Prostate gland (tissue), 2 donors: ENCODE results near the gene CHST15. TPM values are rescaled to one million over a fixed set of nuclear protein-coding genes. Genes with fewer than 3 reads are reported as not detected.
A peak's percentile ranks its signal among the peaks of the same experiment; 100 is the strongest.

Experiments used
- DNase-seq: peaks from one replicate; pipeline ENCODE4 v3.0.0-alpha.2; 2019; ENCODE audit warnings: low spot score
- H3K27ac ChIP-seq, 2 donors: fragments of 200-600 bp; sonication (generic); 2 replicates each; pipeline ENCODE4 v1.5.1; 2017 to 2019
- H3K27me3 ChIP-seq: fragments of 200-600 bp; sonication (generic); replicated peaks from 2 replicates; pipeline ENCODE4 v1.5.1; 2019; ENCODE audit not compliant: insufficient read depth
- H3K36me3 ChIP-seq, 2 donors: fragments of 200-600 bp; sonication (generic); 1 replicate in 1 of 2; 2 replicates in 1 of 2; pipeline versions ENCODE4 v1.5.1 to v1.8.1; 2017 to 2019
- H3K4me1 ChIP-seq: fragments of 200-600 bp; sonication (generic); replicated peaks from 2 replicates; pipeline ENCODE4 v1.5.1; 2019
- H3K4me3 ChIP-seq, 2 donors: fragments of 200-600 bp; sonication (generic); 2 replicates each; pipeline ENCODE4 v1.5.1; 2017 to 2019
- H3K9me3 ChIP-seq: fragments of 200-600 bp; sonication (generic); 2 replicates; pipeline ENCODE4 v1.5.1; 2017
- POLR2A ChIP-seq: fragments of 450-650 bp; IDR thresholded peaks from one replicate; pipeline ENCODE4 v1.6.1; 2016; ENCODE audit warnings: antibody characterized with exemption, mild to moderate bottlenecking
- POLR2AphosphoS5 ChIP-seq: sonication (generic); formaldehyde crosslinking; IDR thresholded peaks from one replicate; pipeline ENCODE4 v1.6.1; 2017; ENCODE audit warnings: antibody characterized with exemption
- WGBS: methylation state at CpG from one replicate; pipeline ENCODE4 v1.1.5; 2018; 5-methylcytosine and 5-hydroxymethylcytosine counted together
- intact Hi-C: fragments of 100-400 bp; cut with DNase I; formaldehyde crosslinking; loops from one replicate; pipeline ENCODE4 v1.14.2; 2022
- total RNA-seq, 2 donors: library from RNA; depleted of rRNA; stranded (reverse); fragments of >200 nt; gene quantifications; one replicate each; pipeline ENCODE4 v1.1.0, GENCODE V29; 2016
- TF ChIP-seq, protein P1 (sequence below), 4 experiments: fragments of 200-600 bp in 2 of 4; fragments of 450-650 bp in 2 of 4; sonication (generic) in 2 of 4; IDR thresholded peaks; 1 replicate in 3 of 4; 2 replicates in 1 of 4; pipeline ENCODE4 v1.5.1; 2016 to 2019; ENCODE audit warnings: antibody characterized with exemption in 4 of 4, mild to moderate bottlenecking in 2 of 4, moderate library complexity in 2 of 4

CHST15 gene
- total RNA-seq, 2 donors from 2014 or later: 13.9 to 26.0 TPM

GRCh38 chr10:124006526-124006925 lies 86.9 kb downstream of the CHST15 start:
- Histone ChIP-seq H3K36me3 (no peaks in the 10 kb centered on the region), H3K4me1 (no peaks in the 10 kb centered on the region), H3K27me3 (no peaks in the 10 kb centered on the region), H3K4me3 (no peak overlapping the region), H3K27ac (peak overlapping the region in 1 of 2 donors; percentile 54), H3K9me3 (no peaks in the 10 kb centered on the region)
- intact Hi-C loops: no loop called here
- DNase-seq: no peak
- WGBS: 93% methylated on average over 7 of the region's 7 CpGs
- no peak for TF ChIP-seq POLR2A
- TF ChIP-seq POLR2AphosphoS5: no peak
- TF ChIP-seq, protein P1, sequence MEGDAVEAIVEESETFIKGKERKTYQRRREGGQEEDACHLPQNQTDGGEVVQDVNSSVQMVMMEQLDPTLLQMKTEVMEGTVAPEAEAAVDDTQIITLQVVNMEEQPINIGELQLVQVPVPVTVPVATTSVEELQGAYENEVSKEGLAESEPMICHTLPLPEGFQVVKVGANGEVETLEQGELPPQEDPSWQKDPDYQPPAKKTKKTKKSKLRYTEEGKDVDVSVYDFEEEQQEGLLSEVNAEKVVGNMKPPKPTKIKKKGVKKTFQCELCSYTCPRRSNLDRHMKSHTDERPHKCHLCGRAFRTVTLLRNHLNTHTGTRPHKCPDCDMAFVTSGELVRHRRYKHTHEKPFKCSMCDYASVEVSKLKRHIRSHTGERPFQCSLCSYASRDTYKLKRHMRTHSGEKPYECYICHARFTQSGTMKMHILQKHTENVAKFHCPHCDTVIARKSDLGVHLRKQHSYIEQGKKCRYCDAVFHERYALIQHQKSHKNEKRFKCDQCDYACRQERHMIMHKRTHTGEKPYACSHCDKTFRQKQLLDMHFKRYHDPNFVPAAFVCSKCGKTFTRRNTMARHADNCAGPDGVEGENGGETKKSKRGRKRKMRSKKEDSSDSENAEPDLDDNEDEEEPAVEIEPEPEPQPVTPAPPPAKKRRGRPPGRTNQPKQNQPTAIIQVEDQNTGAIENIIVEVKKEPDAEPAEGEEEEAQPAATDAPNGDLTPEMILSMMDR (IDR thresholded peaks at IDR 0.05): no peak

GRCh38 chr10:124005991-124006392 lies 87.4 kb downstream of the CHST15 start:
- peak overlapping the region in 1 of 2 donors; percentile 54 for H3K27ac ChIP-seq
- TF ChIP-seq POLR2A (no peak), POLR2AphosphoS5 (no peak)
- TF ChIP-seq, protein P1 (IDR thresholded peaks at IDR 0.05): no peak
- no peaks in the 10 kb centered on the region for H3K36me3 ChIP-seq
- H3K4me1 ChIP-seq: no peaks in the 10 kb centered on the region
- H3K27me3 ChIP-seq: no peaks in the 10 kb centered on the region
- DNase-seq: no peak
- no peaks in the 10 kb centered on the region for H3K9me3 ChIP-seq
- H3K4me3 ChIP-seq: no peak overlapping the region
- intact Hi-C loops: no loop called here
- 48% methylated on average over 12 of the region's 12 CpGs for WGBS

DNA sequence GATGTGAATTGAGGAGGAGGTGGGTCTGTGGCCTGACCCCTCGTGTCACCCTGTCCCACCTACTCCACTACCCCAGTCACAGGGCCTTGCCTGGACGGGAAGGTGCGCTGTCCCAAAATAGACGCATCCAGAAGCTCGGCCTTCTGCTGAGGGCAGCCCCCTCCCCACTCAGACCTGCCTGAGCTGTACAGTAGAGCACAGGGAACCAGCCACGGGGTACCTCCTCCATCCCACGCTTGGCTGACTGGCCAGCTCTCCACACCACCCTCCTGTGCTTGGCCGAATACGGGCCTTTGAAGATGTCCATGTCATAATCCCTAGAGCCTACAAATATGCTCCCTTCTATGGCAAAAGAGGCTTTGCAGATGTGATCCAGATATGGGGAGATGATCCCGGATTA lies 88.3 kb downstream of the CHST15 start:
- WGBS: 89% methylated on average over 10 of the region's 10 CpGs
- intact Hi-C loops: no loop called here

GRCh38 chr10:124004663-124005004 lies 88.8 kb downstream of the CHST15 start:
- intact Hi-C loops: no loop called here
- Histone ChIP-seq H3K9me3 (no peaks in the 10 kb centered on the region), H3K27me3 (no peaks in the 10 kb centered on the region), H3K4me1 (no peaks in the 10 kb centered on the region), H3K36me3 (no peaks in the 10 kb centered on the region), H3K4me3 (no peak overlapping the region), H3K27ac (no peak overlapping the region)
- TF ChIP-seq, protein P1 (IDR thresholded peaks at IDR 0.05): no peak
- TF ChIP-seq POLR2A: no peak
- no peak for TF ChIP-seq POLR2AphosphoS5
- WGBS: 57% methylated on average over 2 of the region's 2 CpGs
- DNase-seq: no peak

More for the DNA sequence above, 88.3 kb downstream of the CHST15 start:
- H3K36me3 ChIP-seq: no peaks in the 10 kb centered on the region
- no peaks in the 10 kb centered on the region for H3K27me3 ChIP-seq
- no peaks in the 10 kb centered on the region for H3K9me3 ChIP-seq
- TF ChIP-seq POLR2A: no peak
- no peak for TF ChIP-seq POLR2AphosphoS5
- TF ChIP-seq, protein P1 (IDR thresholded peaks at IDR 0.05): no peak
- H3K4me1 ChIP-seq: no peaks in the 10 kb centered on the region
- no peak for DNase-seq
- peak overlapping the region in 1 of 2 donors; percentile 54 for H3K27ac ChIP-seq
- no peak overlapping the region for H3K4me3 ChIP-seq

DNA sequence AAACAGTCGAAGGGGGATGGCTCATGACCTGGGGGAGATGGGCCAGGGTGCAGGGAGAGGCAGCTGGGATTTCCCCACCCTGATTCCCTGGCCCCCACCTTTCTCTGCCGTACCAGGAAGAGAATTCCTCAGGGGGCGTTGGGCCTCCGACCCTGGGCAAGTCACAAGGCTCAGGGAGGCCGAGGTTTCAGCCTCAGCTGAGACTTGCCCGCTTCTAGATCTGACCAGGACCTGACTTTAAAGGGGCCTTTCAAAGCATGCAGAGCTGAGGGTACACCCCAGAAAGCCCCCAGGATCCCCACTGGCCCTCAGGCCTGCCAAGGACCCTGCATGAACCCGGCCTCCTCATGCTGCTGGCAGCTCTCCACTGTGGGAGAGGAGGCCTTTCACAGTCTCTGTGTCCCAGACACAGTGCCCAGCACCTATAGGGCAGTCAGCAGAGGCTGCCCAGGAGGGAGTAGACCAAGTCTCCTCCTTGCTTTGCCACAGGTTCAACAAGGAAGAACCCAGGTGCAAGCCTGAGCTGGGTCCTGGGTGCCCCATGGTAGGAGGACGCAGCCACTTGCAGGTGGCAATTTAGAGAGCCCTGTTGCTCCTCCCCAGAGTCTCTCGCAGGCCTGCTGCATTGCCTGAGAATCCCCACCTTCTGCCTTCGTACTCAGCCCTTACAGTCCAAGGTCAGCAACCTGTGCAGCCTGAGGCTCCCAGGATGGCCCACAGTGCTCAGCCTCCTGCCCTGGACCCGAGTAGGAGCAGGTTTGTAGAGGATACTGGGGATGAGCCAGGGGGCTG lies 89.3 kb downstream of the CHST15 start:
- no peak overlapping the region for H3K27ac ChIP-seq
- WGBS: 78% methylated on average over 11 of the region's 11 CpGs

More for the DNA sequence above, 89.3 kb downstream of the CHST15 start:
- no peak overlapping the region for H3K4me3 ChIP-seq
- TF ChIP-seq POLR2A (no peak), POLR2AphosphoS5 (no peak)
- TF ChIP-seq, protein P1 (IDR thresholded peaks at IDR 0.05): no peak
- no peak for DNase-seq
- no peaks in the 10 kb centered on the region for H3K9me3 ChIP-seq
- intact Hi-C loops: no loop called here
- H3K4me1 ChIP-seq: no peaks in the 10 kb centered on the region
- H3K27me3 ChIP-seq: no peaks in the 10 kb centered on the region
- H3K36me3 ChIP-seq: no peaks in the 10 kb centered on the region
